ENCODE results near the gene TNIP3.

DNA sequence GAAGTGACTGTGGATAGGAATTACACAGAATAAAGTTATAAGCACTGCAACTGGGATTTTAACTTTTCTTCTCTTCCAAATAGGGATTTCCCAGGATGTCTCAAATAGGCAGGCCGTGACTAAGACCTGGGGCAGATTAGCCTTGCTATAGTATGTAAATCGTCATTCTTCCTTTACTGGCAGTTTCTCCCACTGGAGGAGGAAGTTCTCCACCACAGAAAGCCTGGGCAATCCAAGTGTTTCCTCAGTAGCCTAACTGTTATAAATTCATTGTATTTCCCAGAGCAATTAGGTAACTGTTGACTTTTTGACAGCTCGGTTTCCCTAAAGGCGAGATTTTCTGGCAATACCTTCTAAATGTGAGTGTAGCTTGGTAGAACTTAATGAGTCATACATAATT lies at the start of gene TNIP3:
- TF ChIP-seq, protein P1, sequence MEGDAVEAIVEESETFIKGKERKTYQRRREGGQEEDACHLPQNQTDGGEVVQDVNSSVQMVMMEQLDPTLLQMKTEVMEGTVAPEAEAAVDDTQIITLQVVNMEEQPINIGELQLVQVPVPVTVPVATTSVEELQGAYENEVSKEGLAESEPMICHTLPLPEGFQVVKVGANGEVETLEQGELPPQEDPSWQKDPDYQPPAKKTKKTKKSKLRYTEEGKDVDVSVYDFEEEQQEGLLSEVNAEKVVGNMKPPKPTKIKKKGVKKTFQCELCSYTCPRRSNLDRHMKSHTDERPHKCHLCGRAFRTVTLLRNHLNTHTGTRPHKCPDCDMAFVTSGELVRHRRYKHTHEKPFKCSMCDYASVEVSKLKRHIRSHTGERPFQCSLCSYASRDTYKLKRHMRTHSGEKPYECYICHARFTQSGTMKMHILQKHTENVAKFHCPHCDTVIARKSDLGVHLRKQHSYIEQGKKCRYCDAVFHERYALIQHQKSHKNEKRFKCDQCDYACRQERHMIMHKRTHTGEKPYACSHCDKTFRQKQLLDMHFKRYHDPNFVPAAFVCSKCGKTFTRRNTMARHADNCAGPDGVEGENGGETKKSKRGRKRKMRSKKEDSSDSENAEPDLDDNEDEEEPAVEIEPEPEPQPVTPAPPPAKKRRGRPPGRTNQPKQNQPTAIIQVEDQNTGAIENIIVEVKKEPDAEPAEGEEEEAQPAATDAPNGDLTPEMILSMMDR (conservative IDR thresholded peaks at IDR 0.05; ENCODE audit: low read depth, low read length): no peak
- 0 out of 2 replicates have a peak, but pooled peaks have one; percentile 0 for TF ChIP-seq CEBPB (IDR thresholded peaks at IDR 0.05; ENCODE audit: low read depth, low read length)
- TF ChIP-seq MAFK (IDR thresholded peaks at IDR 0.05; ENCODE audit: low read depth, low read length): no peak
- TF ChIP-seq FOS (IDR thresholded peaks at IDR 0.05; ENCODE audit: low read depth, low read length): no peak
- TF ChIP-seq MXI1 (IDR thresholded peaks at IDR 0.05; ENCODE audit: borderline replicate concordance, low read depth, low read length): no peak
- TF ChIP-seq RAD21 (IDR thresholded peaks at IDR 0.05; ENCODE audit: low read length): no peak
- TF ChIP-seq BHLHE40 (IDR thresholded peaks at IDR 0.05; ENCODE audit: low read depth, low read length): no peak
- TF ChIP-seq RCOR1 (IDR thresholded peaks at IDR 0.05; ENCODE audit: insufficient replicate concordance, low read length): no peak
- TF ChIP-seq, protein P2, sequence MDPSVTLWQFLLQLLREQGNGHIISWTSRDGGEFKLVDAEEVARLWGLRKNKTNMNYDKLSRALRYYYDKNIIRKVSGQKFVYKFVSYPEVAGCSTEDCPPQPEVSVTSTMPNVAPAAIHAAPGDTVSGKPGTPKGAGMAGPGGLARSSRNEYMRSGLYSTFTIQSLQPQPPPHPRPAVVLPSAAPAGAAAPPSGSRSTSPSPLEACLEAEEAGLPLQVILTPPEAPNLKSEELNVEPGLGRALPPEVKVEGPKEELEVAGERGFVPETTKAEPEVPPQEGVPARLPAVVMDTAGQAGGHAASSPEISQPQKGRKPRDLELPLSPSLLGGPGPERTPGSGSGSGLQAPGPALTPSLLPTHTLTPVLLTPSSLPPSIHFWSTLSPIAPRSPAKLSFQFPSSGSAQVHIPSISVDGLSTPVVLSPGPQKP (IDR thresholded peaks at IDR 0.05; ENCODE audit: borderline replicate concordance, low read depth, low read length): no peak
- TF ChIP-seq CHD1 (IDR thresholded peaks at IDR 0.05; ENCODE audit: low read depth, low read length): no peak
- TF ChIP-seq POLR2A (IDR thresholded peaks at IDR 0.05; ENCODE audit: low read depth, low read length): no peak
- TF ChIP-seq RFX5 (IDR thresholded peaks at IDR 0.05; ENCODE audit: low read depth, low read length): no peak
- TF ChIP-seq SMC3 (IDR thresholded peaks at IDR 0.05; ENCODE audit: low read depth, low read length): no peak
- TF ChIP-seq MAZ (IDR thresholded peaks at IDR 0.05; ENCODE audit: borderline replicate concordance, low read depth, low read length): no peak
